Measurements from ENCODE around the gene SMO. TPM values are rescaled to one million over a fixed set of nuclear protein-coding genes. Genes with fewer than 3 reads are reported as not detected.
"Not testable (repeated sequence)": the region's sequence is repeated elsewhere in the genome, so short reads cannot be mapped to it uniquely, and the experiment has no call there.

Gene SMO
- total RNA-seq, 2 donors from 2014 or later, result not detected

DNA sequence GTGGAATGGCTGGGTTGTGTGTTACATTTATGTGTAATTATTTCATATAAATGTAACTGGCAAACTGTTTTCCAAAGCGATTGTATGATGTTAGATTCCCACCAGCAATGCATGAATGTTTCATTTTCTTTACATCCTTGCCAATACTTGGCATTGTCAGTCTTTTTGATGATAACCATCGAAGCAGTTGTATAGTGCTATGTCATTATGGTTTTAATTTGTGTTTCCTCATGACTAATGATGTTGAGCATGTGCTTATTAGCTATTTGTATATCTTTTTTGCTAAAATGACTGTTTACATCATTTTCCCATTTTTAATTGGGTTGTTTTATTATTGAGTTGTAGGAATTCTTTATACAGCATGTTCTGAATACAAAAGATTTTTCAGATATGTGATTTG is 58.7 kb downstream of the SMO start:
- peaks cover 13% of the 10 kb centered on the region for H3K4me1 Mint-ChIP-seq

DNA sequence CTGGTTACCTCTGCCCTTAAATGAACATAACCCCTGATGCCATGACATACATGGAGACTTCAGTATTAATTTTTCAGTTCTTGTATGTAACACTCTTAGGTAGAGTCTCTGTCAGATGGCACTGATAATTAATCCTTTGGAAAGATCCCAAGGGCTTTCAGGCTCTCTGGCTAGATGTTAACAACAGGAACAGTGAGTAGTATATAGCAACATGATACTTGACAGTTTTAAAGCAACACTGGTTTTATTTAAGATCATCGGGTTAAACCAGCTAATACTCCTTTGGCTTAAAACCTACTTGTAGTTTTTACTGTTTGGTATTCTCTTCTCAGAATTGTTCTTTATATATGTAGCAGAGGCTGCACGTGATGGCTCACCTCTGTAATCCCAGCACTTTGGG is 63.7 kb downstream of the SMO start:
- Mint-ChIP-seq H3K27ac (no peak overlapping the region), H3K4me3 (no peak overlapping the region), H3K27me3 (no peaks in the 10 kb centered on the region), H3K4me1 (peaks cover 18% of the 10 kb centered on the region), H3K36me3 (ENCODE audit: low read depth) (peaks cover 2% of the 10 kb centered on the region)
- DNase-seq (no peak), ATAC-seq (no peak)
- H3K9me3 ChIP-seq (ENCODE audit: control insufficient read depth, low read length, poor library complexity, severe bottlenecking), result no peaks in the 10 kb centered on the region

More for the DNA sequence above, 58.7 kb downstream of the SMO start:
- H3K27ac Mint-ChIP-seq, result no peak overlapping the region
- ATAC-seq (no peak), DNase-seq (no peak)
- no peak overlapping the region for H3K4me3 Mint-ChIP-seq
- no peaks in the 10 kb centered on the region for H3K27me3 Mint-ChIP-seq
- H3K9me3 ChIP-seq (ENCODE audit: control insufficient read depth, low read length, poor library complexity, severe bottlenecking), result no peaks in the 10 kb centered on the region
- no peaks in the 10 kb centered on the region for H3K36me3 Mint-ChIP-seq (ENCODE audit: low read depth)

DNA sequence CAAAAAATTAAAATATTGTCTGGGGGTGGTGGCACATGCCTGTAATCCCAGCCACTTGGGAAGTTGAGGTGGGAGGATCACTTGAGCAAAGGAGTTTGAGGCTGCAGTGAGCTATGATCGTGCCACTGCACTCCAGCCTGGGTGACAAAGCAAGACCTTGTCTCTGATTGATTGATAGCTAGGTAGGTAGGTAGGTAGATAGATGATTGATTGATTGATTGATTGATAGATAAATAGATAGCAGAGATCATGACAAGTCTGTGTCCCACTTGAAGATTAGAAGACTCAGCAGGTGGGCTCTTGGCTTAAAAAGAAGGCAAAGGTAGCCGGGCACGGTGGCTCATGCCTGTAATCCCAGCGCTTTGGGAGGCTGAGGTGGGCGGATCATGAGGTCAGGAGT is 64.2 kb downstream of the SMO start:
- H3K36me3 Mint-ChIP-seq (ENCODE audit: low read depth); H3K27me3 Mint-ChIP-seq; H3K9me3 ChIP-seq (ENCODE audit: control insufficient read depth, low read length, poor library complexity, severe bottlenecking); DNase-seq; H3K27ac Mint-ChIP-seq; ATAC-seq: not testable (repeated sequence)
- peak overlapping the region; percentile 49 for H3K4me3 Mint-ChIP-seq
- peaks cover 20% of the 10 kb centered on the region for H3K4me1 Mint-ChIP-seq

DNA sequence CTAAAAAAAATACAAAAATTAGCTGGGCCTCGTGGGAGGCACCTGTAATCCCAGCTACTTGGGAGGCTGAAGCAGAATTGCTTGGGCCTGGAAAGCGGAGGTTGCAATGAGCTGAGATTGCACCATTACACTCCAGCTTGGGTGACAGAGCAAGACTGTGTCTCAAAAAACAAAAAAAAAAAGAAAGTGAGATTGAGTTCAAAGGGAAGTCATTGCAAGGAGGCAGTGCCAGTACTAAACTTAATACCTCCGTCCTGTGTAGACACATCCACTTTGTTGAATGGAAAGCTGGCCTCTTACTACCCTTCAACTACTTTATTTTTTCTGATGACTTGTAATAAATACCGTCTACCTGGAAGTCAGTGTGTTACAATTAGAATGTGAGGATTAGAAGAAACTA is 67.4 kb downstream of the SMO start:
- H3K4me1 Mint-ChIP-seq, result peaks cover 31% of the 10 kb centered on the region
- H3K36me3 Mint-ChIP-seq (ENCODE audit: low read depth), result peaks cover 2% of the 10 kb centered on the region
- no peaks in the 10 kb centered on the region for H3K27me3 Mint-ChIP-seq
- no peak overlapping the region for H3K4me3 Mint-ChIP-seq
- ATAC-seq (no peak), DNase-seq (no peak)
- no peak overlapping the region for H3K27ac Mint-ChIP-seq
- no peaks in the 10 kb centered on the region for H3K9me3 ChIP-seq (ENCODE audit: control insufficient read depth, low read length, poor library complexity, severe bottlenecking)

DNA sequence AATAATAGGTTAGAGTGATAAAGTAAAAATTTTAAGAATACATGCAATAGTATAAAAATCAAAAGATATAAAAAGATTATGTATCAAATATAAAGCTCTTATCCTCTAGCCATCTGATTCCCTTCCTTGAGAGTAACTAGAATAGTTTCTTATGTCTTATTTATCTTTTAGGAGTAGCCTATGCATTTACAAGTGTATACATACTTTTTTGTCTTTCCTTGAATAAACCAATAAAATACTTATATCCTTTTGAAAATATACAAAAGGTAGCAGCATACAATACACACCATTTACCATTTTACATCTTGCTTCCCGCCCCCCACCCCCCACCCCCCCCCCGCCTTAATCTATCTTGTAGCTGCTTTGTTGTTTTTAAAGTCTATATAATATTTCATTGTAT is 67.8 kb downstream of the SMO start:
- H3K36me3 Mint-ChIP-seq (ENCODE audit: low read depth), result peaks cover 2% of the 10 kb centered on the region
- H3K27ac Mint-ChIP-seq, result no peak overlapping the region
- no peak overlapping the region for H3K4me3 Mint-ChIP-seq
- H3K9me3 ChIP-seq (ENCODE audit: control insufficient read depth, low read length, poor library complexity, severe bottlenecking), result no peaks in the 10 kb centered on the region
- ATAC-seq (no peak), DNase-seq (no peak)
- H3K27me3 Mint-ChIP-seq, result no peaks in the 10 kb centered on the region
- H3K4me1 Mint-ChIP-seq, result peaks cover 28% of the 10 kb centered on the region

GRCh38 chr7:129257168-129257567 is 68.7 kb downstream of the SMO start:
- no peaks in the 10 kb centered on the region for H3K9me3 ChIP-seq (ENCODE audit: control insufficient read depth, low read length, poor library complexity, severe bottlenecking)
- ATAC-seq (no peak), DNase-seq (no peak)
- peaks cover 2% of the 10 kb centered on the region for H3K36me3 Mint-ChIP-seq (ENCODE audit: low read depth)
- no peak overlapping the region for H3K4me3 Mint-ChIP-seq
- no peaks in the 10 kb centered on the region for H3K27me3 Mint-ChIP-seq
- no peak overlapping the region for H3K27ac Mint-ChIP-seq
- peaks cover 26% of the 10 kb centered on the region for H3K4me1 Mint-ChIP-seq

DNA sequence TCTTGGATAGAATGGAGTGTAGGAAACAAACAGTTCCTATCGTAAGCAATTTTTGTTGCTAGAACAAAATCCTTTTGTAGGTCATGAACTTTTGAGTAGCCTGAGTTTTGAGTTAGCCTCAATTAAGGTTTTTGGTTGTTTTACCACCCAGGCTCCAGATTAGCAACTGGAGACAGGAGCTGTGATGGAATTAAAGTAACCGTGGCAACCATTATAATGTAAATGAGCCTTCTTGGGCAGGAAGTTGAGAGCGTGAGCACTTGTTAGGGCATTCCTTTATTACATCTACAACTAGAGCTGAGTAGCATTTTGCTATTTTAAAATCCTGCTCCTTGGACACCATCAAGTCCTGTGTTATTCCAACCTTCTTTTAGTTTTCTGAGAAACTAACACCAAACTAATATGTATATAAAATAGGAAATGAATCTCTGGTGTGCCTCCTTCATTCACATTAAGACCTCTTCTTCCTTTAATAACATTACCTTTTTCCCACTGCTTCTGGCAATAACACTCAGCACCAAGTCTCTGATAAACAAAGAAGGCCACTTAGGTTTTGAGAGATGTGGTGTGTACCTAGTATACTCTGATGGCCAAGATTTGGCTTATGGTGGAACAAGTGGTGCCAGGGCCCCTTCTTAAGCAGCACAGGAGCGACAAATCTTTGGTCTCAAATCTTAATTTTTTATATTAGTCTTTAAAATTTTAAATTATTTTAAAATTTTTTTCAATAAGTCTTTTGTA is 70.4 kb downstream of the SMO start:
- Mint-ChIP-seq H3K4me1 (peaks cover 34% of the 10 kb centered on the region), H3K27me3 (no peaks in the 10 kb centered on the region), H3K36me3 (ENCODE audit: low read depth) (peaks cover 2% of the 10 kb centered on the region), H3K4me3 (peak overlapping the region; percentile 82), H3K27ac (peak overlapping the region; percentile 74)
- no peaks in the 10 kb centered on the region for H3K9me3 ChIP-seq (ENCODE audit: control insufficient read depth, low read length, poor library complexity, severe bottlenecking)
- no peak for DNase-seq
- ATAC-seq, result peak; percentile 50

DNA sequence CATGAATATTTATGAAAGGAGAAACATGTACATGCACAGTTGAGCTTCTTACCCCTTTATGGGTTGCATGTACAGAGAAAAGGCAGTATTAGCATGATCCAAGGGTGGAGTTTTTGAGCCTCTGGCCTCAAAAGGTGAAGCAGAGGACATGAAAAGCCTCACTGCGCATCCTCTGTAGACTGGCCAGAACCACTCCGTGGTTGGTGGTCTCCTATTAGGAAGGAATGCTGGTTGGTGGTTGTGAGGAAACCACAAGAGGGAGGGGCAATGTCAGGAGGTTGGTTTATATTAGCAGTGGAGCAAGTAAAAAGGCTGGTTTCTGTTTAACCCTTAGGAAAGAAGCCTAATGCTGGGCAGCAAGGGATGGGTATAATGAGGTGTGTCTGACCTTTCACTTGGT is 73.9 kb downstream of the SMO start:
- Mint-ChIP-seq H3K36me3 (ENCODE audit: low read depth) (peaks cover 2% of the 10 kb centered on the region), H3K27ac (peak overlapping the region; percentile 75), H3K4me1 (peaks cover 26% of the 10 kb centered on the region), H3K27me3 (no peaks in the 10 kb centered on the region), H3K4me3 (peak overlapping the region; percentile 73)
- ATAC-seq (peak; percentile 50), DNase-seq (no peak)
- H3K9me3 ChIP-seq (ENCODE audit: control insufficient read depth, low read length, poor library complexity, severe bottlenecking), result no peaks in the 10 kb centered on the region

Other genes with a start within 250 kb of the SMO start
- 10 to 100 TPM; 29.1 to 29.2 TPM for gene TNPO3, start 133.5 kb upstream of the SMO start, total RNA-seq
- 10 to 100 TPM in 1 of 2 donors, 1 to 10 TPM in 1; 3.8 to 68.8 TPM for gene TSPAN33, start 43.9 kb upstream of the SMO start, total RNA-seq
- 10 to 100 TPM; 13.4 to 16.6 TPM for gene AHCYL2, start 36.4 kb downstream of the SMO start, total RNA-seq
- gene STRIP2, start 245.8 kb downstream of the SMO start, total RNA-seq, result 1 to 10 TPM in 1 of 2 donors, under 1 TPM in 1; 0.67 to 2.1 TPM